ENCODE measurements around the gene FKBP3.

GRCh38 chr14:45181806-45182205 is 47.5 kb upstream of the FKBP3 start:
- no peak for TF ChIP-seq POLR2AphosphoS5 (IDR thresholded peaks at IDR 0.05; ENCODE audit: low read depth, low read length)
- TF ChIP-seq TAF1 (IDR thresholded peaks at IDR 0.05; ENCODE audit: borderline replicate concordance, insufficient read depth, low read length), result no peak

Measured in PFSK-1 (cell line).